HepG2 (cell line): ENCODE measurements around the gene ST6GALNAC4. TPM values are rescaled to one million over a fixed set of nuclear protein-coding genes. Genes with fewer than 3 reads are reported as not detected.
A peak's percentile ranks its signal among the peaks of the same experiment; 100 is the strongest.

Source experiments
- ARHGAP35 ChIP-seq: sonication (generic); formaldehyde crosslinking; IDR thresholded peaks from 2 replicates; pipeline ENCODE4 v1.9.0; 2022; ENCODE audit warnings: mild to moderate bottlenecking, inconsistent platforms, moderate library complexity, missing genetic modification reagents, borderline replicate concordance
- HDAC1 ChIP-seq: sonication (generic); formaldehyde crosslinking; IDR thresholded peaks from 2 replicates; pipeline ENCODE4 v1.5.1; 2020; ENCODE audit warnings: mild to moderate bottlenecking, missing genetic modification reagents
- HDAC2 ChIP-seq: sonication (generic); formaldehyde crosslinking; IDR thresholded peaks from 2 replicates; pipeline ENCODE4 v1.4.0; 2020; ENCODE audit warnings: missing genetic modification reagents
- ISX ChIP-seq: sonication (generic); formaldehyde crosslinking; conservative IDR thresholded peaks from 2 replicates; pipeline ENCODE4 v1.5.0; 2020; ENCODE audit warnings: missing genetic modification reagents
- KDM2A ChIP-seq: sonication (generic); formaldehyde crosslinking; IDR thresholded peaks from 2 replicates; pipeline ENCODE4 v1.4.0; 2020; ENCODE audit warnings: low read depth, missing genetic modification reagents, borderline replicate concordance
- NPAS2 ChIP-seq: sonication (generic); formaldehyde crosslinking; IDR thresholded peaks from 2 replicates; pipeline ENCODE4 v1.8.0; 2022; ENCODE audit warnings: mild to moderate bottlenecking, missing genetic modification reagents, borderline replicate concordance
- POGZ ChIP-seq: sonication (generic); formaldehyde crosslinking; IDR thresholded peaks from 2 replicates; pipeline ENCODE4 v1.4.0; 2020; ENCODE audit warnings: mild to moderate bottlenecking, missing genetic modification reagents
- REL ChIP-seq: sonication (generic); formaldehyde crosslinking; conservative IDR thresholded peaks from 2 replicates; pipeline ENCODE4 v1.8.0; 2022; ENCODE audit warnings: mild to moderate bottlenecking, missing genetic modification reagents, moderate library complexity
- RORA ChIP-seq: sonication (generic); formaldehyde crosslinking; IDR thresholded peaks from 2 replicates; pipeline ENCODE4 v1.5.0; 2020; ENCODE audit warnings: mild to moderate bottlenecking, missing genetic modification reagents, moderate library complexity
- ZNF562 ChIP-seq: sonication (generic); formaldehyde crosslinking; IDR thresholded peaks from 2 replicates; pipeline ENCODE4 v1.8.0; 2022; ENCODE audit warnings: missing genetic modification reagents, borderline replicate concordance
- ZNF75D ChIP-seq: sonication (generic); formaldehyde crosslinking; IDR thresholded peaks from 2 replicates; pipeline ENCODE4 v1.8.1; 2023; ENCODE audit warnings: missing genetic modification reagents, mild to moderate bottlenecking, borderline replicate concordance
- ZNF891 ChIP-seq: sonication (generic); formaldehyde crosslinking; IDR thresholded peaks from 2 replicates; pipeline ENCODE4 v1.5.0; 2020; ENCODE audit warnings: mild to moderate bottlenecking, missing genetic modification reagents
- polyA plus RNA-seq, 8 experiments: library from polyadenylated mRNA; depleted of rRNA in 3 of 8; stranded (reverse) in 7 of 8; unstranded in 1 of 8; fragments of >200 nt; fragmentation: Illumina TruSeq in 4 of 8; extraction: Trizol in 4 of 8; gene quantifications; 2 replicates each; pipeline versions ENCODE4 v1.2.1 to v1.2.3, GENCODE V29; 2011 to 2016; ENCODE audit warnings: low read depth in 4 of 8, missing spikeins in 1 of 8, mixed read lengths in 1 of 8; ENCODE audit not compliant: insufficient read depth in 1 of 8
- total RNA-seq, 5 experiments: library from RNA; depleted of rRNA; stranded (reverse); fragments of >200 nt; fragmentation: Illumina TruSeq; extraction: Trizol; gene quantifications; 2 replicates each; pipeline ENCODE4 v1.2.3, GENCODE V29; 2016; ENCODE audit warnings: low read depth in 1 of 5
- TF ChIP-seq, protein P1 (sequence below): sonication (generic); formaldehyde crosslinking; IDR thresholded peaks from 2 replicates; pipeline ENCODE4 v1.5.0; 2020; ENCODE audit warnings: missing genetic modification reagents, mild to moderate bottlenecking, borderline replicate concordance
- TF ChIP-seq, protein P2 (sequence below): sonication (generic); formaldehyde crosslinking; IDR thresholded peaks from one replicate; pipeline ENCODE4 v1.5.1; 2020; ENCODE audit warnings: mild to moderate bottlenecking, missing genetic modification reagents; ENCODE audit errors: not compliant biosample characterization
- TF ChIP-seq, protein P3 (sequence below): sonication (generic); formaldehyde crosslinking; IDR thresholded peaks from 2 replicates; pipeline ENCODE4 v1.8.1; 2023; ENCODE audit warnings: mild to moderate bottlenecking, missing genetic modification reagents
- TF ChIP-seq, protein P4 (sequence below): fragments of 450-650 bp; IDR thresholded peaks from 2 replicates; pipeline ENCODE4 v1.6.1; 2017

Gene ST6GALNAC4
- total and polyA plus RNA-seq, 2 of the 13 experiments (the other 11 are each of a cell fraction or from before 2014, with no cell fraction given) = 18.8 to 27.7 TPM

DNA sequence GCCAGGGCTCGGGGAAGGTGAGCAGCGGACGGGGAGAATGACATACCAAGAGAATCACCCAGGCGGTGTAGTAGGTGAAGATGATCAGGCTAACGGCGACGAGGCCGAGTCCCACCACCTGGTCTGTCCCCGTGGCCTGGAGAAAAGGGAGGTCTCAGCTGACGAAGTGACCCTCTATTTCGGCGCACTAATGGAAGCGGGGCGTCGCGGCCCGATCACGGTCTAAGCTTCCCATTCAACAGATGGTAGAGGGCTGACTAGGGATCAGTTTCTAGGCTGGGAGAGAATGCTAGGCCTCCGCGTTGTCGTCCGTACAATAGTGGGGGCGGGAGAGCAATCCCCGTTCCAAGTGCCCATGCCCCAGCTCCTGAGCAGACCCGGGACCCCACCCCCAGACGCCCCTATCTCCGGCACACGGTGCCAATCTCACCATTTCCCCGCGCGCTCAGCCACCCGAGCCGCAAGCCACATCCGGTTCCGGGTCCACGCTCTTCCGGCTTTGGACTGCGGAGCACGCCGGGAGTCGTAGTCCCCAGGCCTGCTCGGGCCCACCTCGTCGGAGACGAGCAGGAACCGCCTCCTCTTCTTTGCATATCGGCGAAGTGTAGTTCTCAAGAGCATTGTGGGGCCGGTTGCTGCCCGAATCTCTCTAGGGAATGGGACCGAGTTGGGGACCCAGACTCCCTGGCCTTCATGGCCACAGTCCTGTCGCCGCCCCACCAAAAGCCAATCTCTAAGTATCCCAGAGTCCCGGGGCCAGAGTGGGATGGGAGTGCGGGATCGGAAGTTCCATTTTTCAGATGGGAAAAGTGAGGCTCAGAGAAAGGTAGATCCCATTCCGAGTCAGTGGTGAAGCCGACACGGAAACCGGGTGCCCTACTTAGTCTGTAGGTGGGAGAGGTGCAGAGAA lies 20.8 kb upstream of the ST6GALNAC4 start, which contains the start of gene DPM2 (continued):
- TF ChIP-seq NPAS2 = no peak
- TF ChIP-seq, protein P1, sequence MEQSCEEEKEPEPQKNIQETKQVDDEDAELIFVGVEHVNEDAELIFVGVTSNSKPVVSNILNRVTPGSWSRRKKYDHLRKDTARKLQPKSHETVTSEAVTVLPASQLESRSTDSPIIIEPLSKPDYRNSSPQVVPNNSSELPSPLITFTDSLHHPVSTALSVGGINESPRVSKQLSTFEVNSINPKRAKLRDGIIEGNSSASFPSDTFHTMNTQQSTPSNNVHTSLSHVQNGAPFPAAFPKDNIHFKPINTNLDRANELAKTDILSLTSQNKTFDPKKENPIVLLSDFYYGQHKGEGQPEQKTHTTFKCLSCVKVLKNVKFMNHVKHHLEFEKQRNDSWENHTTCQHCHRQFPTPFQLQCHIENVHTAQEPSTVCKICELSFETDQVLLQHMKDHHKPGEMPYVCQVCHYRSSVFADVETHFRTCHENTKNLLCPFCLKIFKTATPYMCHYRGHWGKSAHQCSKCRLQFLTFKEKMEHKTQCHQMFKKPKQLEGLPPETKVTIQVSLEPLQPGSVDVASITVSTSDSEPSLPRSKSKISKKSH = no peak
- 0 out of 2 replicates have a peak, but pooled peaks have one; percentile 28 for TF ChIP-seq ISX (CRISPR knock-in tag)
- TF ChIP-seq HDAC2 = peak; percentile 52
- TF ChIP-seq POGZ (CRISPR knock-in tag) = no peak; the same call in 1 of the 2 replicates
- no peak for TF ChIP-seq ZNF562 (CRISPR knock-in tag)
- TF ChIP-seq REL (CRISPR knock-in tag) = no peak
- TF ChIP-seq KDM2A (CRISPR knock-in tag) = peak; percentile 99
- no peak for TF ChIP-seq ARHGAP35 (CRISPR knock-in tag)
- peak; percentile 87 for TF ChIP-seq HDAC1 (CRISPR knock-in tag)
- TF ChIP-seq ZNF891 (CRISPR knock-in tag) = peak; percentile 71; the same call in 1 of the 2 replicates
- no peak for TF ChIP-seq RORA (CRISPR knock-in tag)
- TF ChIP-seq, protein P2, sequence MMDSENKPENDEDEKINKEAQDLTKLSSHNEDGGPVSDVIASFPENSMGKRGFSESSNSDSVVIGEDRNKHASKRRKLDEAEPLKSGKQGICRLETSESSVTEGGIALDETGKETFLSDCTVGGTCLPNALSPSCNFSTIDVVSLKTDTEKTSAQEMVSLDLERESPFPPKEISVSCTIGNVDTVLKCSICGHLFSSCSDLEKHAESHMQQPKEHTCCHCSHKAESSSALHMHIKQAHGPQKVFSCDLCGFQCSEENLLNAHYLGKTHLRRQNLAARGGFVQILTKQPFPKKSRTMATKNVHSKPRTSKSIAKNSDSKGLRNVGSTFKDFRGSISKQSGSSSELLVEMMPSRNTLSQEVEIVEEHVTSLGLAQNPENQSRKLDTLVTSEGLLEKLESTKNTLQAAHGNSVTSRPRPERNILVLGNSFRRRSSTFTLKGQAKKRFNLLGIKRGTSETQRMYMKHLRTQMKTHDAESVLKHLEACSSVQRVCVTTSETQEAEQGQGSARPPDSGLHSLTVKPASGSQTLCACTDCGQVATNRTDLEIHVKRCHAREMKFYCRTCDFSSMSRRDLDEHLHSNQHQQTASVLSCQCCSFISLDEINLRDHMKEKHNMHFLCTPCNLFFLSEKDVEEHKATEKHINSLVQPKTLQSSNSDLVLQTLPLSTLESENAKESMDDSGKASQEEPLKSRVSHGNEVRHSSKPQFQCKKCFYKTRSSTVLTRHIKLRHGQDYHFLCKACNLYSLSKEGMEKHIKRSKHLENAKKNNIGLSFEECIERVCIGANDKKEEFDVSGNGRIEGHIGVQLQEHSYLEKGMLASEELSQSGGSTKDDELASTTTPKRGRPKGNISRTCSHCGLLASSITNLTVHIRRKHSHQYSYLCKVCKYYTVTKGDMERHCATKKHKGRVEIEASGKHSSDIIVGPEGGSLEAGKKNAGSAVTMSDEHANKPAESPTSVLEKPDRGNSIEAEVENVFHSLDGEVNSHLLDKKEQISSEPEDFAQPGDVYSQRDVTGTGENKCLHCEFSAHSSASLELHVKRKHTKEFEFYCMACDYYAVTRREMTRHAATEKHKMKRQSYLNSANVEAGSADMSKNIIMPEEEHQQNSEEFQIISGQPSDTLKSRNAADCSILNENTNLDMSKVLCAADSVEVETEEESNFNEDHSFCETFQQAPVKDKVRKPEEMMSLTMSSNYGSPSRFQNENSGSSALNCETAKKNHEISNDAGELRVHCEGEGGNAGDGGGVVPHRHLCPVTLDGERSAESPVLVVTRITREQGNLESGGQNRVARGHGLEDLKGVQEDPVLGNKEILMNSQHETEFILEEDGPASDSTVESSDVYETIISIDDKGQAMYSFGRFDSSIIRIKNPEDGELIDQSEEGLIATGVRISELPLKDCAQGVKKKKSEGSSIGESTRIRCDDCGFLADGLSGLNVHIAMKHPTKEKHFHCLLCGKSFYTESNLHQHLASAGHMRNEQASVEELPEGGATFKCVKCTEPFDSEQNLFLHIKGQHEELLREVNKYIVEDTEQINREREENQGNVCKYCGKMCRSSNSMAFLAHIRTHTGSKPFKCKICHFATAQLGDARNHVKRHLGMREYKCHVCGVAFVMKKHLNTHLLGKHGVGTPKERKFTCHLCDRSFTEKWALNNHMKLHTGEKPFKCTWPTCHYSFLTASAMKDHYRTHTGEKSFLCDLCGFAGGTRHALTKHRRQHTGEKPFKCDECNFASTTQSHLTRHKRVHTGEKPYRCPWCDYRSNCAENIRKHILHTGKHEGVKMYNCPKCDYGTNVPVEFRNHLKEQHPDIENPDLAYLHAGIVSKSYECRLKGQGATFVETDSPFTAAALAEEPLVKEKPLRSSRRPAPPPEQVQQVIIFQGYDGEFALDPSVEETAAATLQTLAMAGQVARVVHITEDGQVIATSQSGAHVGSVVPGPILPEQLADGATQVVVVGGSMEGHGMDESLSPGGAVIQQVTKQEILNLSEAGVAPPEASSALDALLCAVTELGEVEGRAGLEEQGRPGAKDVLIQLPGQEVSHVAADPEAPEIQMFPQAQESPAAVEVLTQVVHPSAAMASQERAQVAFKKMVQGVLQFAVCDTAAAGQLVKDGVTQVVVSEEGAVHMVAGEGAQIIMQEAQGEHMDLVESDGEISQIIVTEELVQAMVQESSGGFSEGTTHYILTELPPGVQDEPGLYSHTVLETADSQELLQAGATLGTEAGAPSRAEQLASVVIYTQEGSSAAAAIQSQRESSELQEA (CRISPR knock-in tag) = peak; percentile 79
- TF ChIP-seq, protein P3, sequence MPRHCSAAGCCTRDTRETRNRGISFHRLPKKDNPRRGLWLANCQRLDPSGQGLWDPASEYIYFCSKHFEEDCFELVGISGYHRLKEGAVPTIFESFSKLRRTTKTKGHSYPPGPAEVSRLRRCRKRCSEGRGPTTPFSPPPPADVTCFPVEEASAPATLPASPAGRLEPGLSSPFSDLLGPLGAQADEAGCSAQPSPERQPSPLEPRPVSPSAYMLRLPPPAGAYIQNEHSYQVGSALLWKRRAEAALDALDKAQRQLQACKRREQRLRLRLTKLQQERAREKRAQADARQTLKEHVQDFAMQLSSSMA (CRISPR knock-in tag) = peak; percentile 78; the same call in 1 of the 2 replicates
- TF ChIP-seq ZNF75D = no peak
- TF ChIP-seq, protein P4, sequence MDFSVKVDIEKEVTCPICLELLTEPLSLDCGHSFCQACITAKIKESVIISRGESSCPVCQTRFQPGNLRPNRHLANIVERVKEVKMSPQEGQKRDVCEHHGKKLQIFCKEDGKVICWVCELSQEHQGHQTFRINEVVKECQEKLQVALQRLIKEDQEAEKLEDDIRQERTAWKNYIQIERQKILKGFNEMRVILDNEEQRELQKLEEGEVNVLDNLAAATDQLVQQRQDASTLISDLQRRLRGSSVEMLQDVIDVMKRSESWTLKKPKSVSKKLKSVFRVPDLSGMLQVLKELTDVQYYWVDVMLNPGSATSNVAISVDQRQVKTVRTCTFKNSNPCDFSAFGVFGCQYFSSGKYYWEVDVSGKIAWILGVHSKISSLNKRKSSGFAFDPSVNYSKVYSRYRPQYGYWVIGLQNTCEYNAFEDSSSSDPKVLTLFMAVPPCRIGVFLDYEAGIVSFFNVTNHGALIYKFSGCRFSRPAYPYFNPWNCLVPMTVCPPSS = no peak
